ENCODE results near the gene KIFC1. TPM values are rescaled to one million over a fixed set of nuclear protein-coding genes. Genes with fewer than 3 reads are reported as not detected.

The KIFC1 gene
- total and polyA plus RNA-seq, 9 of the 15 experiments (the other 6 are each of a cell fraction or from before 2014, with no cell fraction given) = 1.3 to 95.2 (median 76.9) TPM

- TF ChIP-seq ZNF561 (CRISPR knock-in tag; conservative IDR thresholded peaks at IDR 0.05) (no peak), PHTF2 (CRISPR knock-in tag; IDR thresholded peaks at IDR 0.05) (no peak), TRIM25 (IDR thresholded peaks at IDR 0.05; ENCODE audit: borderline replicate concordance) (no peak), MLX (CRISPR knock-in tag; conservative IDR thresholded peaks at IDR 0.05) (no peak), MYBL2 (IDR thresholded peaks at IDR 0.05; ENCODE audit: low read depth) (peak; percentile 100), MYBL2 (CRISPR knock-in tag; IDR thresholded peaks at IDR 0.05; ENCODE audit: borderline replicate concordance) (peak; percentile 99; the same call in 1 of the 2 replicates), NFXL1 (CRISPR knock-in tag; IDR thresholded peaks at IDR 0.05) (no peak), HBP1 (CRISPR knock-in tag; IDR thresholded peaks at IDR 0.05) (no peak), PRMT5 (CRISPR knock-in tag; IDR thresholded peaks at IDR 0.05) (no peak), CHCHD3 (CRISPR knock-in tag; IDR thresholded peaks at IDR 0.05) (0 out of 2 replicates have a peak, but pooled peaks have one; percentile 11), TSC22D4 (tag; IDR thresholded peaks at IDR 0.05) (no peak), E2F1 (CRISPR knock-in tag; IDR thresholded peaks at IDR 0.05) (peak; percentile 98)
Observed at GRCh38 chr6:33391278-33391921, at the start of gene KIFC1 (continued).
